Neutrophil (primary cell): ENCODE measurements around the gene INTS1.

Experiments
- H3K27ac ChIP-seq: fragments of 200-600 bp; sonication (generic); 2 replicates; pipeline ENCODE4 v1.5.1; 2016; ENCODE audit warnings: mild to moderate bottlenecking, moderate library complexity
- H3K27me3 ChIP-seq: fragments of 200-600 bp; sonication (generic); 2 replicates; pipeline ENCODE4 v1.6.0; 2016; ENCODE audit warnings: mild to moderate bottlenecking
- H3K36me3 ChIP-seq: fragments of 200-600 bp; sonication (generic); 2 replicates; pipeline ENCODE4 v1.5.1; 2017
- H3K4me1 ChIP-seq, 2 experiments: fragments of 200-600 bp in 1 of 2; sonication (generic) in 1 of 2; 1 replicate in 1 of 2; 2 replicates in 1 of 2; pipeline versions ENCODE4 v1.5.1 to v1.6.1; 2013 to 2016; ENCODE audit warnings: low read depth in 1 of 2, low read length in 1 of 2, mild to moderate bottlenecking in 1 of 2, moderate library complexity in 1 of 2; ENCODE audit not compliant: control insufficient read depth in 1 of 2, insufficient read depth in 1 of 2
- H3K4me3 ChIP-seq, 2 experiments: fragments of 200-600 bp in 1 of 2; sonication (generic) in 1 of 2; 1 replicate in 1 of 2; 2 replicates in 1 of 2; pipeline ENCODE4 v1.5.1; 2013 to 2016; ENCODE audit warnings: low read depth in 1 of 2, low read length in 1 of 2, mild to moderate bottlenecking in 1 of 2, moderate library complexity in 1 of 2
- H3K9me3 ChIP-seq: fragments of 200-600 bp; sonication (generic); 2 replicates; pipeline ENCODE4 v1.5.1; 2016
- TF ChIP-seq, protein P1 (sequence below): fragments of 200-600 bp; sonication (generic); IDR thresholded peaks from 2 replicates; pipeline ENCODE4 v1.5.1; 2016; ENCODE audit warnings: antibody characterized with exemption

Gene INTS1

DNA sequence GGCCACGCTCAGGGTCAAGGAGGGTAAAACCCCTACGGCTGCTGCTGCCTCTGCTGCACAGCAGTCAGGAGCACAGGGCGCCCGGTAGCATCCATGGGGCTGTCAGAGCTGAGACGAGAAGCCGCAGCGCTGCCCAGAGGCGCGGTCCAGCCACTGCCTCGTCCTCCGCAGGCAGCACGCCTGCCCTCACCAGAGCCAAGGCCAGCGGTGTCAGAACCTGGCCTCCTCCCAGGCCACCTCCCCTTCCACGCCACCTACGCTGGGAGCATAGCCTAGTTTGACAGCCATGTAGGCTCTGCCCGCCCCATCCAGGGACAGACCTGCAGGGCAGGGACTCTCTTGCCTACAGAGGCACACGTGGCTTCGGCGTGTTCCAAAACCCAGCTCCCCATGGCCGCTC, 16.2 kb downstream of the INTS1 start:
- Histone ChIP-seq H3K4me1 (no peaks in the 10 kb centered on the region), H3K36me3 (peaks cover 100% of the 10 kb centered on the region), H3K27me3 (no peaks in the 10 kb centered on the region), H3K27ac (no peak overlapping the region), H3K4me3 (no peak overlapping the region), H3K9me3 (no peaks in the 10 kb centered on the region)
- TF ChIP-seq, protein P1, sequence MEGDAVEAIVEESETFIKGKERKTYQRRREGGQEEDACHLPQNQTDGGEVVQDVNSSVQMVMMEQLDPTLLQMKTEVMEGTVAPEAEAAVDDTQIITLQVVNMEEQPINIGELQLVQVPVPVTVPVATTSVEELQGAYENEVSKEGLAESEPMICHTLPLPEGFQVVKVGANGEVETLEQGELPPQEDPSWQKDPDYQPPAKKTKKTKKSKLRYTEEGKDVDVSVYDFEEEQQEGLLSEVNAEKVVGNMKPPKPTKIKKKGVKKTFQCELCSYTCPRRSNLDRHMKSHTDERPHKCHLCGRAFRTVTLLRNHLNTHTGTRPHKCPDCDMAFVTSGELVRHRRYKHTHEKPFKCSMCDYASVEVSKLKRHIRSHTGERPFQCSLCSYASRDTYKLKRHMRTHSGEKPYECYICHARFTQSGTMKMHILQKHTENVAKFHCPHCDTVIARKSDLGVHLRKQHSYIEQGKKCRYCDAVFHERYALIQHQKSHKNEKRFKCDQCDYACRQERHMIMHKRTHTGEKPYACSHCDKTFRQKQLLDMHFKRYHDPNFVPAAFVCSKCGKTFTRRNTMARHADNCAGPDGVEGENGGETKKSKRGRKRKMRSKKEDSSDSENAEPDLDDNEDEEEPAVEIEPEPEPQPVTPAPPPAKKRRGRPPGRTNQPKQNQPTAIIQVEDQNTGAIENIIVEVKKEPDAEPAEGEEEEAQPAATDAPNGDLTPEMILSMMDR: no peak

GRCh38 chr7:1487466-1487865, 16.7 kb downstream of the INTS1 start:
- Histone ChIP-seq H3K4me3 (no peak overlapping the region), H3K36me3 (peaks cover 100% of the 10 kb centered on the region), H3K9me3 (no peaks in the 10 kb centered on the region), H3K4me1 (no peaks in the 10 kb centered on the region), H3K27me3 (no peaks in the 10 kb centered on the region), H3K27ac (no peak overlapping the region)
- TF ChIP-seq, protein P1: no peak

GRCh38 chr7:1486571-1486970, 17.6 kb downstream of the INTS1 start:
- no peaks in the 10 kb centered on the region for H3K27me3 ChIP-seq
- TF ChIP-seq, protein P1: no peak
- peaks cover 100% of the 10 kb centered on the region for H3K36me3 ChIP-seq

GRCh38 chr7:1485156-1485555, 19.0 kb downstream of the INTS1 start:
- Histone ChIP-seq H3K4me3 (no peak overlapping the region), H3K9me3 (no peaks in the 10 kb centered on the region), H3K4me1 (no peaks in the 10 kb centered on the region), H3K27ac (no peak overlapping the region), H3K36me3 (peaks cover 100% of the 10 kb centered on the region), H3K27me3 (no peaks in the 10 kb centered on the region)
- TF ChIP-seq, protein P1: no peak

More at GRCh38 chr7:1486571-1486970, 17.6 kb downstream of the INTS1 start:
- Histone ChIP-seq H3K4me3 (no peak overlapping the region), H3K27ac (no peak overlapping the region), H3K9me3 (no peaks in the 10 kb centered on the region), H3K4me1 (no peaks in the 10 kb centered on the region)

GRCh38 chr7:1484569-1484968, 19.6 kb downstream of the INTS1 start:
- Histone ChIP-seq H3K27ac (no peak overlapping the region), H3K27me3 (no peaks in the 10 kb centered on the region), H3K4me3 (no peak overlapping the region), H3K9me3 (no peaks in the 10 kb centered on the region), H3K4me1 (no peaks in the 10 kb centered on the region), H3K36me3 (peaks cover 100% of the 10 kb centered on the region)
- TF ChIP-seq, protein P1: no peak
